SKM-1 (cell line): ENCODE data around the gene MPEG1.

Experiments
- DNase-seq: peaks from one replicate; lab custom pipeline; 2025; ENCODE audit not compliant: unreplicated experiment; lab: John Stamatoyannopoulos, UW

MPEG1 gene

GRCh38 chr11:59191095-59191494 is 21.6 kb downstream of the MPEG1 start:
- no peak for DNase-seq

- no peak for DNase-seq
Observed at GRCh38 chr11:59189986-59190385, 22.7 kb downstream of the MPEG1 start.

- no peak for DNase-seq
Observed at GRCh38 chr11:59188954-59189353, 23.8 kb downstream of the MPEG1 start.

- no peak for DNase-seq
Observed at GRCh38 chr11:59187587-59187986, 25.1 kb downstream of the MPEG1 start.

- DNase-seq, result no peak
Observed at GRCh38 chr11:59187035-59187434, 25.7 kb downstream of the MPEG1 start.

- peak; percentile 16 for DNase-seq
Observed at GRCh38 chr11:59186130-59186594, 26.6 kb downstream of the MPEG1 start.

- no peak for DNase-seq
Observed at GRCh38 chr11:59185386-59185945, 27.3 kb downstream of the MPEG1 start.

- DNase-seq, result no peak
Observed at GRCh38 chr11:59184691-59185339, 27.9 kb downstream of the MPEG1 start.

GRCh38 chr11:59183771-59184170 is 29.0 kb downstream of the MPEG1 start:
- DNase-seq, result no peak

GRCh38 chr11:59182457-59183151 is 30.1 kb downstream of the MPEG1 start:
- no peak for DNase-seq

GRCh38 chr11:59181746-59182456 is 30.8 kb downstream of the MPEG1 start:
- no peak for DNase-seq

GRCh38 chr11:59180907-59181306 is 31.8 kb downstream of the MPEG1 start:
- no peak for DNase-seq

GRCh38 chr11:59180168-59180776 is 32.5 kb downstream of the MPEG1 start:
- no peak for DNase-seq

GRCh38 chr11:59179121-59179520 is 33.6 kb downstream of the MPEG1 start:
- no peak for DNase-seq

- DNase-seq, result no peak
Observed at GRCh38 chr11:59178402-59178801, 34.3 kb downstream of the MPEG1 start.

- DNase-seq, result no peak
Observed at GRCh38 chr11:59176330-59176729, 36.4 kb downstream of the MPEG1 start.

- DNase-seq, result no peak
Observed at GRCh38 chr11:59175091-59175501, 37.6 kb downstream of the MPEG1 start.

- no peak for DNase-seq
Observed at GRCh38 chr11:59174664-59175033, 38.1 kb downstream of the MPEG1 start.

GRCh38 chr11:59173964-59174663 is 38.6 kb downstream of the MPEG1 start:
- no peak for DNase-seq

- no peak for DNase-seq
Observed at GRCh38 chr11:59173080-59173963, 39.4 kb downstream of the MPEG1 start.
